GM13977 (cell line): Measurements from ENCODE around the gene PANK3.
"Not testable (repeated sequence)": the region's sequence is repeated elsewhere in the genome, so short reads cannot be mapped to it uniquely, and the experiment has no call there.

ENCODE experiments used
- DNase-seq: peaks from one replicate; pipeline ENCODE4 v3.0.0; 2012; ENCODE audit warnings: low spot score
- in situ Hi-C: fragments of 300-500 bp; cut with MboI; formaldehyde crosslinking; loops from one replicate; pipeline ENCODE4 v1.12.0; 2022; ENCODE audit warnings: low sequenced_read_pairs, low pct_unique_long_range_greater_than_20kb, mixed read lengths, inconsistent platforms; ENCODE audit not compliant: unreplicated experiment
- TF ChIP-seq, protein P1 (sequence below): IDR thresholded peaks from 2 replicates; pipeline ENCODE4 v1.5.1; 2012; ENCODE audit warnings: mild to moderate bottlenecking, control low read depth; ENCODE audit not compliant: insufficient read depth; ENCODE audit errors: extremely low read depth, missing control alignments

The PANK3 gene

DNA sequence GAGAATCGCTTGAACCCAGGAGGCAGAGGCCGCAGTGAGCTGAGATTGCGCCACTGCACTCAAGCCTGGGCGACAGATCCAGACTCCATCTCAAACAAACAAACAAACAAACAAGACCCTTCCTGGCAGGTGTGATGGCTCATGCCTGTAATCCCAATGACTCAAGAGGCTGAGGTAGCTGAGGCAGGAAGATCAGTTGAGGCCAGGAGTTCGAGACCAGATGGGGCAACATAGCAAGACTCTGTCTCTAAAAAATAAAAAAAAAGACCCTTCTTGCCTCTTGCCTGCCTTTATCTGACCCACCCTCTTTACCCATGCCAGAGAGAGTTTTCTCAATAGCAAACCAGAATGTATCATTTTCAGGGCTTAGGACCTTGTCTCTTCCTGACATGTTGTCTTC, 8.8 kb upstream of the PANK3 start:
- no peak for DNase-seq
- TF ChIP-seq, protein P1, sequence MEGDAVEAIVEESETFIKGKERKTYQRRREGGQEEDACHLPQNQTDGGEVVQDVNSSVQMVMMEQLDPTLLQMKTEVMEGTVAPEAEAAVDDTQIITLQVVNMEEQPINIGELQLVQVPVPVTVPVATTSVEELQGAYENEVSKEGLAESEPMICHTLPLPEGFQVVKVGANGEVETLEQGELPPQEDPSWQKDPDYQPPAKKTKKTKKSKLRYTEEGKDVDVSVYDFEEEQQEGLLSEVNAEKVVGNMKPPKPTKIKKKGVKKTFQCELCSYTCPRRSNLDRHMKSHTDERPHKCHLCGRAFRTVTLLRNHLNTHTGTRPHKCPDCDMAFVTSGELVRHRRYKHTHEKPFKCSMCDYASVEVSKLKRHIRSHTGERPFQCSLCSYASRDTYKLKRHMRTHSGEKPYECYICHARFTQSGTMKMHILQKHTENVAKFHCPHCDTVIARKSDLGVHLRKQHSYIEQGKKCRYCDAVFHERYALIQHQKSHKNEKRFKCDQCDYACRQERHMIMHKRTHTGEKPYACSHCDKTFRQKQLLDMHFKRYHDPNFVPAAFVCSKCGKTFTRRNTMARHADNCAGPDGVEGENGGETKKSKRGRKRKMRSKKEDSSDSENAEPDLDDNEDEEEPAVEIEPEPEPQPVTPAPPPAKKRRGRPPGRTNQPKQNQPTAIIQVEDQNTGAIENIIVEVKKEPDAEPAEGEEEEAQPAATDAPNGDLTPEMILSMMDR, result no peak
- in situ Hi-C loops, result no loop called here

DNA sequence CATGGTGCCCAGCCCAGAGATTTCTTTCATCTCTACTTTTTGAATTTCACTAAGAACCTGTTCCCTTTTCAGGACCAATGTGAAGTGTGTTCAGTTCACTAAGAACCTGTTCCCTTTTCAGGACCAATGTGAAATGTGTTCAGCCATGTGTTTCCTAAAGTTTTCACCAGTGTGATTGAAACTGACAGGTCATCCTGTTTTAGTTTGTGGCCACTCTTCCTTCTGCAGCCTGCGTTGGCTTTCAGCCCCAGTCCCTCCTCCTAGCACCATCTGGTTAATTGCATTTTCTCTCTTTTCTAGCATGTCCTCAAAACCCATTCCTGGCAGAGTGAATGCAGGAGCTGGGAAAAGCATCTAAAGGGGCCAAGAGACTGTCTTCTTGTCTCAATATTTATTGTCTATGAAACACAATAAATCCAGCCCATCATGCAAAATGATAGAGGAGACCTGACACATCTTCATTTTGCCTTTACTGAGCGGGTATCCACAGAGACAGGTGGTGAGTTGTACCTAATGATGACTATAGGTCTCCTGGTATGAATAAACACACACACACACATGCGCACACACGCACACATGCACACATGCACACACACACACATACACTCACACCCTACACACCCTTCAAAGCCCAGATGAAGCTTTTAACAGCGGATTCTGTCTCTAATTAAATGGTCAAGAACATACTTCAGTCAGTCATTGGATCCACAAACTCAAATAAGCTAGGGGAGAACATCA, 6.1 kb upstream of the PANK3 start:
- no peak for DNase-seq
- in situ Hi-C loops, result no loop called here
- TF ChIP-seq, protein P1, result no peak

DNA sequence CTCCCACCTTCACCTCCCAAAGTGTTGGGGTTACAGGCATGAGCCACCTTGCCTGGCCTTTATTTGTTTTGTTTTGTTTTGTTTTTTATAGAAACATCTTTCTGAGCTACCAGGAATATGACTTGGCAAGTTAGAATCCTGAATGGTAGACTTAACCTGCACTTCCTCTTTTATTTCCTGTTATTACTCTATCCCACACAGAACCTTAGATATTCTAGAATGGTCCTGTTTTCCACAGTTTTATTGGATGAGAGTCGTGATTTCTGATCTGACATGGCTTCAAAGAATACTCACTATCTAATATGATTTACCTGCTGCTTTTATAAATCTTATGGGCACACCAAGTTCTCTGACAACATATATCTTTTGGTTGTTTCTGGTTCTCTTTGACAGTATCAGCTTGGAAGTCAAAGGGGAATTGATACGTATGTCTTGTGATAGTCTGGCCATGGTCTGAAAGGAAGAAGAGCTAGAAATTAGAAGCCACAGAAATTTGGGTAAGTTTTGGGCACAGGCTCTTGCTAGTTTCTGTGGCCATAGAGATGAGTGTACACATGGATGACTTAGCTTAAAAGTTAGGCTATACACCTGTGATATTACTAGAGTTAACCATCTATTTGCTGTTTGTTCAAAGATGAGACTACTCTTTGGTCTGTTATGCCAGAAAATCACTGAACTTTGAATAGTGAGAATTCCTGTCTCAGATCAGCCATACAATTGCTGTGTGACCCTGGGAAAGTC, 4.7 kb upstream of the PANK3 start:
- DNase-seq, result peak; percentile 23

DNA sequence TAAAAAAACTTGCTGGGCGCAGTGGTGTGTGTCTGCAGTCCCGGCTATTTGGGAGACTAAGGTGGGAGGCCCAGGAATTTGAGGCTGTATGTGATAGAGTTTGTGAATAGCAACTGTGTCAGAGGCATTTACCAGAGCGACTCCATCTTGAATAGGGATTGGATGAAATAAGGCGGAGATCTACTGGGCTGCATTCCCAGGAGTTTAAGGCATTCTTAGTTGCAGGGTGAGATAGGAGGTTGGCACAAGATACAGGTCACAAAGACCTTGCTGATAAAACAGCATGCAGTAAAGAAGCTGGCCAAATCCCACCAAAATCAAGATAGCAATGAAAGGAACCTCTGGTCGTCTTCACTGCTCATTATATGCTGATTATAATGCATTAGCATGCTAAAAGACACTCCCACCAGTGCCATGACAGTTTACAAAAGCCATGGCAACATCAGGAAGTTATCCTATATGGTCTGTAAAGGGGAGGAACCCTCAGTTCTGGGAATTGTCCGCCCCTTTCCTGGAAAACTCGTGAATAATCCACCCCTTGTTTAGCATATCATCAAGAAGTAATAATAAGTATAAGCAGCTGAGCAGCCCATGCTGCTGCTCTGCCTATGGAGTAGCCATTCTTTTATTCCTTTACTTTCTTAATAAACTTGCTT, 1.8 kb upstream of the PANK3 start:
- DNase-seq, in situ Hi-C loops: not testable (repeated sequence)

More for the DNA sequence above, 4.7 kb upstream of the PANK3 start:
- in situ Hi-C loops, result no loop called here
- TF ChIP-seq, protein P1, result no peak

DNA sequence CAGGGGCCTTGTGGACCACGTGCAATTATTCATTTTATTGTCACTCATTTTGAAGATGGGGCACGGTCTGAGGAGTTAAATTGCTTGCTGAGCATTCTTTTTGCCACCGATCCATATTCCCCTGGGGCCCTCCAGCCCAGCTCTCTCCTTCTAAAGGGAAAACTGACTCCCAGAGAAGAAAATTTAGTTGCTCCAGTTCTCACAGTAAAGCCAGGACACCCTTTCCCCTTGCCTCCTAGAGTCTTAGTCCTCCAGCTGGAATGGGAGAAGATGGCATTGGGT, 1.0 kb upstream of the PANK3 start:
- no peak for DNase-seq
- TF ChIP-seq, protein P1, result no peak
- in situ Hi-C loops, result no loop called here

DNA sequence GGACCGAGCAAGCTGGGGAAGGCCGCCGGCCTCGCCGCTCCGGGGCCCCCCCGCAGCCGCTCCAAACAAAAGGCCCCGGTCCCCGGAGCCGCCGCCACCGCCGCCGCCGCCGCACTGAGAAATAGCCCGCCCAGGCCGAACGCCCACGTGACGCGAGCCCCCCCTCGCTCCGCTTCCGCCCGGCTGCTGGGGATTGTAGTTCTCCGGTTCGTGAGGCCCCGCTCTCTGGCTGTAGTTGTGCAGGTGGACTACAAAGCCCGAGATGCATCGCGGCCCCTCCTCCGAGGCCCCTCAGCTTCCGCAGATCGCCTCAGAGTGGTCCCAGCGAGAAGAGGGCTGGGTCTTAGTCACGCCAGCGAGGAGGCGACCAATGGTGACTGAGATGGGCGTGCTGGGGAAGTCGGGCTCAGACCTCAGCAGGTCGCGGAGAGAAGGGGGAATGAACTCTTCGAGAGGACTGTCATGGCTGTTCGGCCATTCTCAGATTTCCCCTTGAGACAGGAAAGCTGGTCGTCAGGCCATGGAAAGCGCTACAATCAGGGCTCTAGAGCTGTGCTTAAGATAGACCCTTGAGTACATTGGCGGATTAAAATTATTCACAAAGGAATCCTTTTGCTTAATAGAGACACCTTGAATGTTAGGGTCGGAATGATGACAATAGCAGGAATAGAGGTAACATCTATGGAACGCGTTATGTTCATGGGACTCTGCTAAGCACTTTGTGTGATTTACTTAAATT, 489 bp upstream of the PANK3 start:
- TF ChIP-seq, protein P1, result no peak
- in situ Hi-C loops, result no loop called here
- DNase-seq, result peak; percentile 96
